HK-2 (cell line): Measurements from ENCODE around the gene MTRF1.

Source experiments
- DNase-seq: peaks from one replicate; pipeline ENCODE4 v3.0.0-alpha.2; 2018; ENCODE audit not compliant: unreplicated experiment

Gene MTRF1

GRCh38 chr13:41263261-41263971, at the start of gene MTRF1:
TSS of gene MTRF1 (minus strand) at chr13:41263576. CDS start at chr13:41260907, 2,669 bp downstream.
- peak; percentile 66 for DNase-seq

GRCh38 chr13:41313117-41313516, 49.7 kb upstream of the MTRF1 start:
- DNase-seq = no peak

GRCh38 chr13:41312176-41312500, 48.8 kb upstream of the MTRF1 start:
- peak; percentile 35 for DNase-seq

GRCh38 chr13:41311406-41312175, 48.2 kb upstream of the MTRF1 start:
- DNase-seq = peak; percentile 31

- peak; percentile 87 for DNase-seq
These were observed 47.6 kb upstream of the MTRF1 start, which contains the start of gene NAA16 for GRCh38 chr13:41310963-41311405. TSS of gene NAA16 (plus strand) at chr13:41311267. CDS start at chr13:41311529, 262 bp downstream.

- peak; percentile 9 for DNase-seq
These were observed 44.7 kb upstream of the MTRF1 start for GRCh38 chr13:41307884-41308640.

- DNase-seq = no peak
These were observed 43.1 kb upstream of the MTRF1 start for GRCh38 chr13:41306271-41307145.

- no peak for DNase-seq
These were observed 41.2 kb upstream of the MTRF1 start for GRCh38 chr13:41304551-41304950.

- no peak for DNase-seq
These were observed 39.4 kb upstream of the MTRF1 start for GRCh38 chr13:41302743-41303142.

- no peak for DNase-seq
These were observed 36.1 kb upstream of the MTRF1 start for GRCh38 chr13:41299316-41300094.

- DNase-seq = no peak
These were observed 33.7 kb upstream of the MTRF1 start for GRCh38 chr13:41296879-41297646.

- no peak for DNase-seq
These were observed 32.6 kb upstream of the MTRF1 start for GRCh38 chr13:41295973-41296372.

GRCh38 chr13:41294914-41295313, 31.5 kb upstream of the MTRF1 start:
- no peak for DNase-seq

GRCh38 chr13:41293272-41293671, 29.9 kb upstream of the MTRF1 start:
- no peak for DNase-seq

- DNase-seq = no peak
These were observed 27.9 kb upstream of the MTRF1 start for GRCh38 chr13:41291246-41291645.

- no peak for DNase-seq
These were observed 26.1 kb upstream of the MTRF1 start for GRCh38 chr13:41289463-41289881.

- no peak for DNase-seq
These were observed 23.0 kb upstream of the MTRF1 start for GRCh38 chr13:41286370-41286769.

- peak; percentile 23 for DNase-seq
These were observed 21.3 kb upstream of the MTRF1 start for GRCh38 chr13:41284512-41285288.

- peak; percentile 7 for DNase-seq
These were observed 18.8 kb upstream of the MTRF1 start for GRCh38 chr13:41282129-41282571.
